Measurements from ENCODE around the gene PREP.

PREP gene

GRCh38 chr6:105269390-105269789 lies 133.5 kb downstream of the PREP start:
- no peak overlapping the region for H3K4me3 ChIP-seq (ENCODE audit: low read length)
- H3K36me3 ChIP-seq (ENCODE audit: insufficient read depth, low read length) = no peaks in the 10 kb centered on the region
- no peaks in the 10 kb centered on the region for H3K9me3 ChIP-seq (ENCODE audit: insufficient read depth, low read depth, low read length)
- no peak overlapping the region for H3K9ac ChIP-seq (ENCODE audit: low read depth, low read length)
- no peak overlapping the region for H3K27ac ChIP-seq (ENCODE audit: low read depth, low read length)
- no peaks in the 10 kb centered on the region for H3K27me3 ChIP-seq (ENCODE audit: insufficient read depth, low read length)
- WGBS = no CpG with 5 or more reads among the region's 2 CpGs
- H3K4me1 ChIP-seq (ENCODE audit: insufficient read depth, low read length) = 0 out of 2 replicates have a peak, but pooled peaks cover 4% of the 10 kb centered on the region

GRCh38 chr6:105263685-105264610 lies 138.9 kb downstream of the PREP start:
- Histone ChIP-seq H3K36me3 (ENCODE audit: insufficient read depth, low read length) (no peaks in the 10 kb centered on the region), H3K4me1 (ENCODE audit: insufficient read depth, low read length) (peaks cover 14% of the 10 kb centered on the region), H3K9ac (ENCODE audit: low read depth, low read length) (no peak overlapping the region), H3K27ac (ENCODE audit: low read depth, low read length) (no peak overlapping the region), H3K9me3 (ENCODE audit: insufficient read depth, low read depth, low read length) (no peaks in the 10 kb centered on the region), H3K4me3 (ENCODE audit: low read length) (no peak overlapping the region), H3K27me3 (ENCODE audit: insufficient read depth, low read length) (no peaks in the 10 kb centered on the region)
- 92% methylated on average over 6 of the region's 6 CpGs for WGBS

GRCh38 chr6:105259913-105260889 lies 142.7 kb downstream of the PREP start:
- H3K36me3 ChIP-seq (ENCODE audit: insufficient read depth, low read length) = no peaks in the 10 kb centered on the region
- no peaks in the 10 kb centered on the region for H3K9me3 ChIP-seq (ENCODE audit: insufficient read depth, low read depth, low read length)
- peaks cover 25% of the 10 kb centered on the region for H3K4me1 ChIP-seq (ENCODE audit: insufficient read depth, low read length)
- H3K27me3 ChIP-seq (ENCODE audit: insufficient read depth, low read length) = no peaks in the 10 kb centered on the region
- no peak overlapping the region for H3K4me3 ChIP-seq (ENCODE audit: low read length)
- H3K9ac ChIP-seq (ENCODE audit: low read depth, low read length) = no peak overlapping the region
- 86% methylated on average over 12 of the region's 13 CpGs for WGBS
- no peak overlapping the region for H3K27ac ChIP-seq (ENCODE audit: low read depth, low read length)

GRCh38 chr6:105258816-105259215 lies 144.1 kb downstream of the PREP start:
- no peaks in the 10 kb centered on the region for H3K36me3 ChIP-seq (ENCODE audit: insufficient read depth, low read length)
- 96% methylated on average over 5 of the region's 5 CpGs for WGBS
- H3K27ac ChIP-seq (ENCODE audit: low read depth, low read length) = no peak overlapping the region
- no peaks in the 10 kb centered on the region for H3K27me3 ChIP-seq (ENCODE audit: insufficient read depth, low read length)
- no peak overlapping the region for H3K4me3 ChIP-seq (ENCODE audit: low read length)
- H3K9me3 ChIP-seq (ENCODE audit: insufficient read depth, low read depth, low read length) = no peaks in the 10 kb centered on the region
- no peak overlapping the region for H3K9ac ChIP-seq (ENCODE audit: low read depth, low read length)
- peaks cover 25% of the 10 kb centered on the region for H3K4me1 ChIP-seq (ENCODE audit: insufficient read depth, low read length)

- no peak overlapping the region for H3K4me3 ChIP-seq (ENCODE audit: low read length)
- H3K9ac ChIP-seq (ENCODE audit: low read depth, low read length) = no peak overlapping the region
- peaks cover 25% of the 10 kb centered on the region for H3K4me1 ChIP-seq (ENCODE audit: insufficient read depth, low read length)
- H3K9me3 ChIP-seq (ENCODE audit: insufficient read depth, low read depth, low read length) = no peaks in the 10 kb centered on the region
- H3K36me3 ChIP-seq (ENCODE audit: insufficient read depth, low read length) = no peaks in the 10 kb centered on the region
- no peaks in the 10 kb centered on the region for H3K27me3 ChIP-seq (ENCODE audit: insufficient read depth, low read length)
- H3K27ac ChIP-seq (ENCODE audit: low read depth, low read length) = no peak overlapping the region
Measured at GRCh38 chr6:105257340-105257739, 145.5 kb downstream of the PREP start.

- Histone ChIP-seq H3K9ac (ENCODE audit: low read depth, low read length) (no peak overlapping the region), H3K9me3 (ENCODE audit: insufficient read depth, low read depth, low read length) (no peaks in the 10 kb centered on the region), H3K4me1 (ENCODE audit: insufficient read depth, low read length) (peaks cover 25% of the 10 kb centered on the region)
Measured at GRCh38 chr6:105256619-105257018, 146.3 kb downstream of the PREP start.

GRCh38 chr6:105253787-105254186 lies 149.1 kb downstream of the PREP start:
- Histone ChIP-seq H3K9me3 (ENCODE audit: insufficient read depth, low read depth, low read length) (no peaks in the 10 kb centered on the region), H3K36me3 (ENCODE audit: insufficient read depth, low read length) (no peaks in the 10 kb centered on the region), H3K9ac (ENCODE audit: low read depth, low read length) (no peak overlapping the region), H3K27ac (ENCODE audit: low read depth, low read length) (no peak overlapping the region), H3K4me3 (ENCODE audit: low read length) (no peak overlapping the region), H3K27me3 (ENCODE audit: insufficient read depth, low read length) (no peaks in the 10 kb centered on the region), H3K4me1 (ENCODE audit: insufficient read depth, low read length) (peaks cover 12% of the 10 kb centered on the region; the same call in 1 of the 2 replicates)
- 85% methylated on average over 6 of the region's 6 CpGs for WGBS

More at GRCh38 chr6:105256619-105257018, 146.3 kb downstream of the PREP start:
- H3K36me3 ChIP-seq (ENCODE audit: insufficient read depth, low read length) = no peaks in the 10 kb centered on the region
- no peak overlapping the region for H3K4me3 ChIP-seq (ENCODE audit: low read length)
- H3K27ac ChIP-seq (ENCODE audit: low read depth, low read length) = no peak overlapping the region
- H3K27me3 ChIP-seq (ENCODE audit: insufficient read depth, low read length) = no peaks in the 10 kb centered on the region

GRCh38 chr6:105251689-105252088 lies 151.2 kb downstream of the PREP start:
- Histone ChIP-seq H3K4me1 (ENCODE audit: insufficient read depth, low read length) (peaks cover 1% of the 10 kb centered on the region; the same call in 1 of the 2 replicates), H3K27ac (ENCODE audit: low read depth, low read length) (no peak overlapping the region), H3K27me3 (ENCODE audit: insufficient read depth, low read length) (no peaks in the 10 kb centered on the region), H3K4me3 (ENCODE audit: low read length) (no peak overlapping the region), H3K9me3 (ENCODE audit: insufficient read depth, low read depth, low read length) (no peaks in the 10 kb centered on the region), H3K36me3 (ENCODE audit: insufficient read depth, low read length) (no peaks in the 10 kb centered on the region), H3K9ac (ENCODE audit: low read depth, low read length) (no peak overlapping the region)
- WGBS = 91% methylated on average over 2 of the region's 2 CpGs

GRCh38 chr6:105250533-105250932 lies 152.3 kb downstream of the PREP start:
- Histone ChIP-seq H3K4me3 (ENCODE audit: low read length) (no peak overlapping the region), H3K36me3 (ENCODE audit: insufficient read depth, low read length) (no peaks in the 10 kb centered on the region), H3K27ac (ENCODE audit: low read depth, low read length) (no peak overlapping the region), H3K27me3 (ENCODE audit: insufficient read depth, low read length) (no peaks in the 10 kb centered on the region), H3K9me3 (ENCODE audit: insufficient read depth, low read depth, low read length) (no peaks in the 10 kb centered on the region), H3K4me1 (ENCODE audit: insufficient read depth, low read length) (no peaks in the 10 kb centered on the region), H3K9ac (ENCODE audit: low read depth, low read length) (no peak overlapping the region)
- 84% methylated on average over 2 of the region's 2 CpGs for WGBS

- whole genome bisulfite sequencing = 86% methylated on average over 2 of the region's 2 CpGs
- Histone ChIP-seq H3K9me3 (ENCODE audit: insufficient read depth, low read depth, low read length) (no peaks in the 10 kb centered on the region), H3K27me3 (ENCODE audit: insufficient read depth, low read length) (no peaks in the 10 kb centered on the region), H3K27ac (ENCODE audit: low read depth, low read length) (no peak overlapping the region), H3K36me3 (ENCODE audit: insufficient read depth, low read length) (no peaks in the 10 kb centered on the region), H3K4me1 (ENCODE audit: insufficient read depth, low read length) (no peaks in the 10 kb centered on the region), H3K9ac (ENCODE audit: low read depth, low read length) (no peak overlapping the region), H3K4me3 (ENCODE audit: low read length) (no peak overlapping the region)
Measured at GRCh38 chr6:105243487-105243886, 159.4 kb downstream of the PREP start.

GRCh38 chr6:105235155-105235554 lies 167.7 kb downstream of the PREP start:
- WGBS = 86% methylated on average over 5 of the region's 5 CpGs
- H3K4me3 ChIP-seq (ENCODE audit: low read length) = no peak overlapping the region
- H3K27ac ChIP-seq (ENCODE audit: low read depth, low read length) = no peak overlapping the region
- H3K9me3 ChIP-seq (ENCODE audit: insufficient read depth, low read depth, low read length) = no peaks in the 10 kb centered on the region
- no peaks in the 10 kb centered on the region for H3K36me3 ChIP-seq (ENCODE audit: insufficient read depth, low read length)
- no peaks in the 10 kb centered on the region for H3K27me3 ChIP-seq (ENCODE audit: insufficient read depth, low read length)
- H3K9ac ChIP-seq (ENCODE audit: low read depth, low read length) = no peak overlapping the region
- no peaks in the 10 kb centered on the region for H3K4me1 ChIP-seq (ENCODE audit: insufficient read depth, low read length)

All from HUES64 (cell line).